PC-9 (cell line): ENCODE data around the gene PRKAR2B.

ENCODE experiments used
- CTCF ChIP-seq: fragments of 200-600 bp; sonication (generic); conservative IDR thresholded peaks from 2 replicates; pipeline ENCODE4 v1.6.1; 2017; ENCODE audit warnings: mixed run types, antibody characterized with exemption, mild to moderate bottlenecking, moderate library complexity
- EZH2 ChIP-seq: fragments of 200-600 bp; sonication (generic); IDR thresholded peaks from 2 replicates; pipeline ENCODE4 v1.8.0; 2017; ENCODE audit warnings: antibody characterized with exemption, low read depth

GRCh38 chr7:107065929-107066247, 21.4 kb downstream of the PRKAR2B start:
- TF ChIP-seq CTCF (no peak), EZH2 (no peak)
